ENCODE results near the gene TPR.

GRCh38 chr1:186291271-186291670 lies 83.8 kb downstream of the TPR start:
- TF ChIP-seq CTCF (IDR thresholded peaks at IDR 0.05) (no peak), ZFX (IDR thresholded peaks at IDR 0.05; ENCODE audit: borderline replicate concordance) (no peak)
